GM12864 (cell line): ENCODE data around the gene HIPK1.
A peak's percentile ranks its signal among the peaks of the same experiment; 100 is the strongest.

Source experiments
- DNase-seq: peaks from one replicate; pipeline ENCODE4 v3.0.0-alpha.2; 2011; ENCODE audit warnings: low read depth
- H3K4me3 ChIP-seq: 2 replicates; pipeline ENCODE4 v1.5.1; 2011; ENCODE audit warnings: mild to moderate bottlenecking, low read depth, low read length, control low read depth
- CTCF ChIP-seq: IDR thresholded peaks from 2 replicates; pipeline ENCODE4 v1.5.1; 2011; ENCODE audit warnings: low read depth, mild to moderate bottlenecking, moderate library complexity, low read length, control low read depth, inconsistent platforms; ENCODE audit errors: missing control alignments

Gene HIPK1

GRCh38 chr1:113903501-113904292 is 25.4 kb upstream of the HIPK1 start:
- no peak for TF ChIP-seq CTCF
- DNase-seq, result no peak
- peak overlapping the region; percentile 95 for H3K4me3 ChIP-seq

- DNase-seq, result peak; percentile 38
- H3K4me3 ChIP-seq, result peak overlapping the region; percentile 95
- TF ChIP-seq CTCF, result no peak
Measured at GRCh38 chr1:113904293-113904673, 24.8 kb upstream of the HIPK1 start.

- peak; percentile 99 for DNase-seq
- H3K4me3 ChIP-seq, result peak within 1 kb of the TSS; percentile 95
- peak; percentile 66 for TF ChIP-seq CTCF
Measured at GRCh38 chr1:113904674-113905434, 24.3 kb upstream of the HIPK1 start, which contains the start of the genes AP4B1 and DCLRE1B. Gene AP4B1, minus strand, starts transcription at chr1:113904799. Its CDS starts 82 bp downstream, at chr1:113904717. Gene DCLRE1B, plus strand, starts transcription at chr1:113905326. Its CDS starts 261 bp downstream, at chr1:113905587.

- DNase-seq, result no peak
- peak overlapping the region; percentile 95 for H3K4me3 ChIP-seq
- no peak for TF ChIP-seq CTCF
Measured at GRCh38 chr1:113905435-113905861, 23.7 kb upstream of the HIPK1 start.

- no peak for TF ChIP-seq CTCF
- H3K4me3 ChIP-seq, result no peak overlapping the region
- DNase-seq, result no peak
Measured at GRCh38 chr1:113912594-113913311, 16.4 kb upstream of the HIPK1 start.

- no peak for DNase-seq
- H3K4me3 ChIP-seq, result no peak overlapping the region
- no peak for TF ChIP-seq CTCF
Measured at GRCh38 chr1:113913312-113913668, 15.8 kb upstream of the HIPK1 start.
